ENCODE data around the gene YBX2. TPM values are rescaled to one million over a fixed set of nuclear protein-coding genes. Genes with fewer than 3 reads are reported as not detected.
"Not testable (repeated sequence)": the region's sequence is repeated elsewhere in the genome, so short reads cannot be mapped to it uniquely, and the experiment has no call there.

The YBX2 gene
- total and polyA plus RNA-seq, 2 experiments from 2014 or later: 0.22 TPM; not detected in 1

GRCh38 chr17:7248796-7249195 lies 45.6 kb downstream of the YBX2 start:
- 68 to 74% methylated on average over 4 of the region's 4 CpGs for WGBS, 2 experiments (ENCODE audit: low coverage in 1 of 2, low lambda C conversion rate in 2 of 2, missing lambda C conversion rate in 2 of 2)

DNA sequence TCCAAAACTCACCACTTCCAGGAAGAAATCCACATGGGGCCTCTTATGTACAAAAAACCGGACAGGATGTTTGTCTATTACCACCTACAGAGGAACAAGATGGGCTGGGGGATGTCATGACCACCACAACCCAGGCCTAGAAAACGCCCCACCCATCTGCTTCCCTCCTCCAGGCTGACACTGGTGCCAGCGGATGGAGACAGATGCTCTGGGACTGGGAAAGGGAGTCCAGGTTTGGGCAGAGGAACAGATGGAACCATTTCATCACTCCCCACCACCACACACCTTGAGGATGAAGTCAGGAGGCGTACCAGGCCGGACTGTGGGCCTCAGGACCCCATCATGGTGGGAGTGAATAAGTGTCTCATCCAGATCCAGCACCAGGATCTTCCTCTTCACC lies 47.7 kb downstream of the YBX2 start:
- H3K4me2 ChIP-seq (ENCODE audit: unreplicated experiment): no peak overlapping the region
- TF ChIP-seq EZH2 (IDR thresholded peaks at IDR 0.05; ENCODE audit: insufficient read depth, poor library complexity, severe bottlenecking) (no peak), EZH2phosphoT487 (IDR thresholded peaks at IDR 0.05; ENCODE audit: insufficient read depth, low read depth) (no peak)
- H3K9me2 ChIP-seq (ENCODE audit: insufficient read depth): no peaks in the 10 kb centered on the region
- peaks cover 75% of the 10 kb centered on the region for H3K79me2 ChIP-seq (ENCODE audit: insufficient read depth)
- H3K9ac ChIP-seq: no peak overlapping the region; the same call in 1 of the 2 replicates
- no peak for DNase-seq
- H2AFZ ChIP-seq: no peak overlapping the region
- H3K27me3 ChIP-seq (replicated peaks; ENCODE audit: insufficient read depth): no peaks in the 10 kb centered on the region
- H3K4me1 ChIP-seq (ENCODE audit: insufficient read depth): peaks cover 8% of the 10 kb centered on the region; the same call in 1 of the 2 replicates
- no peaks in the 10 kb centered on the region for H3K9me3 ChIP-seq (ENCODE audit: low read depth)
- WGBS, 2 experiments (ENCODE audit: low coverage in 1 of 2, low lambda C conversion rate in 2 of 2, missing lambda C conversion rate in 2 of 2): 79 to 86% methylated on average over 5 of the region's 5 CpGs
- H4K20me1 ChIP-seq (ENCODE audit: insufficient read depth): no peaks in the 10 kb centered on the region
- in situ Hi-C loops (cut with MboI): no loop called here
- no peak overlapping the region for H3K27ac ChIP-seq
- H3K36me3 ChIP-seq (ENCODE audit: low read depth): peaks cover 9% of the 10 kb centered on the region
- H3F3A ChIP-seq (ENCODE audit: insufficient read depth): peaks cover 18% of the 10 kb centered on the region; the same call in 1 of the 2 replicates
- H3K4me3 ChIP-seq: no peak overlapping the region

More at GRCh38 chr17:7248796-7249195, 45.6 kb downstream of the YBX2 start:
- in situ Hi-C loops (cut with MboI): no loop called here
- no peak for TF ChIP-seq EZH2 (IDR thresholded peaks at IDR 0.05; ENCODE audit: insufficient read depth, poor library complexity, severe bottlenecking)
- no peak for TF ChIP-seq EZH2phosphoT487 (IDR thresholded peaks at IDR 0.05; ENCODE audit: insufficient read depth, low read depth)
- Histone ChIP-seq H3K9ac (no peak overlapping the region), H2AFZ (no peak overlapping the region), H3K4me1 (ENCODE audit: insufficient read depth) (peaks cover 13% of the 10 kb centered on the region), H3K27ac (no peak overlapping the region), H4K20me1 (ENCODE audit: insufficient read depth) (no peaks in the 10 kb centered on the region), H3K4me3 (no peak overlapping the region), H3K27me3 (replicated peaks; ENCODE audit: insufficient read depth) (no peaks in the 10 kb centered on the region), H3K36me3 (ENCODE audit: low read depth) (peaks cover 9% of the 10 kb centered on the region), H3K9me2 (ENCODE audit: insufficient read depth) (no peaks in the 10 kb centered on the region), H3K4me2 (ENCODE audit: unreplicated experiment) (no peak overlapping the region), H3K79me2 (ENCODE audit: insufficient read depth) (peaks cover 86% of the 10 kb centered on the region), H3F3A (ENCODE audit: insufficient read depth) (peaks cover 16% of the 10 kb centered on the region; the same call in 1 of the 2 replicates), H3K9me3 (ENCODE audit: low read depth) (no peaks in the 10 kb centered on the region)
- DNase-seq: no peak

GRCh38 chr17:7243838-7244237 lies 50.6 kb downstream of the YBX2 start:
- H3K4me2 ChIP-seq (ENCODE audit: unreplicated experiment); H3K4me3 ChIP-seq; H3K27me3 ChIP-seq (replicated peaks; ENCODE audit: insufficient read depth); H4K20me1 ChIP-seq (ENCODE audit: insufficient read depth); H3K9me3 ChIP-seq (ENCODE audit: low read depth); H3K9me2 ChIP-seq (ENCODE audit: insufficient read depth); H2AFZ ChIP-seq; in situ Hi-C loops (cut with MboI); DNase-seq: not testable (repeated sequence)
- peaks cover 38% of the 10 kb centered on the region for H3F3A ChIP-seq (ENCODE audit: insufficient read depth)
- peaks cover 19% of the 10 kb centered on the region for H3K4me1 ChIP-seq (ENCODE audit: insufficient read depth)
- peak overlapping the region; percentile 99; the same call in 1 of the 2 replicates for H3K9ac ChIP-seq
- 59 to 65% methylated on average over 10 of the region's 10 CpGs for WGBS, 2 experiments (ENCODE audit: low coverage in 1 of 2, low lambda C conversion rate in 2 of 2, missing lambda C conversion rate in 2 of 2)
- H3K79me2 ChIP-seq (ENCODE audit: insufficient read depth): peaks cover 75% of the 10 kb centered on the region
- H3K36me3 ChIP-seq (ENCODE audit: low read depth): peaks cover 23% of the 10 kb centered on the region
- peak overlapping the region; percentile 99 for H3K27ac ChIP-seq

GRCh38 chr17:7243453-7243729 lies 51.0 kb downstream of the YBX2 start:
- Histone ChIP-seq H3K9ac (peak overlapping the region; percentile 99), H2AFZ (peak overlapping the region; percentile 82), H4K20me1 (ENCODE audit: insufficient read depth) (no peaks in the 10 kb centered on the region), H3F3A (ENCODE audit: insufficient read depth) (peaks cover 38% of the 10 kb centered on the region), H3K4me3 (peak overlapping the region; percentile 97), H3K36me3 (ENCODE audit: low read depth) (peaks cover 23% of the 10 kb centered on the region), H3K9me3 (ENCODE audit: low read depth) (no peaks in the 10 kb centered on the region), H3K9me2 (ENCODE audit: insufficient read depth) (no peaks in the 10 kb centered on the region), H3K27me3 (replicated peaks; ENCODE audit: insufficient read depth) (no peaks in the 10 kb centered on the region), H3K4me2 (ENCODE audit: unreplicated experiment) (peak overlapping the region; percentile 100), H3K27ac (peak overlapping the region; percentile 99), H3K4me1 (ENCODE audit: insufficient read depth) (peaks cover 19% of the 10 kb centered on the region), H3K79me2 (ENCODE audit: insufficient read depth) (peaks cover 74% of the 10 kb centered on the region)
- TF ChIP-seq EZH2phosphoT487 (IDR thresholded peaks at IDR 0.05; ENCODE audit: insufficient read depth, low read depth) (no peak), EZH2 (IDR thresholded peaks at IDR 0.05; ENCODE audit: insufficient read depth, poor library complexity, severe bottlenecking) (no peak)
- in situ Hi-C loops (cut with MboI): no loop called here
- no peak for DNase-seq
- 19 to 36% methylated on average over 2 of the region's 2 CpGs for WGBS, 2 experiments (ENCODE audit: low coverage in 1 of 2, low lambda C conversion rate in 2 of 2, missing lambda C conversion rate in 2 of 2)
